ENCODE measurements around the gene RSPO3.

Gene RSPO3

GRCh38 chr6:127192911-127193541, 74.6 kb downstream of the RSPO3 start:
- no peak for TF ChIP-seq GATA2 (IDR thresholded peaks at IDR 0.05; ENCODE audit: low read depth, low read length)
- no peak for TF ChIP-seq GATA3 (IDR thresholded peaks at IDR 0.05; ENCODE audit: low read depth, low read length)

DNA sequence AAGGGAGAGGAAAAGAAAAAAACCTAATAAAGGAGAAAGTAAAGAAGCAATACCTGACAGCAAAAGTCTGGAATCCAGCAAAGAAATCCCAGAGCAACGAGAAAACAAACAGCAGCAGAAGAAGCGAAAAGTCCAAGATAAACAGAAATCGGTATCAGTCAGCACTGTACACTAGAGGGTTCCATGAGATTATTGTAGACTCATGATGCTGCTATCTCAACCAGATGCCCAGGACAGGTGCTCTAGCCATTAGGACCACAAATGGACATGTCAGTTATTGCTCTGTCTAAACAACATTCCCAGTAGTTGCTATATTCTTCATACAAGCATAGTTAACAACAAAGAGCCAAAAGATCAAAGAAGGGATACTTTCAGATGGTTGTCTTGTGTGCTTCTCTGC, 77.4 kb downstream of the RSPO3 start:
- TF ChIP-seq GATA3 (IDR thresholded peaks at IDR 0.05; ENCODE audit: low read depth, low read length) (no peak), GATA2 (IDR thresholded peaks at IDR 0.05; ENCODE audit: low read depth, low read length) (no peak)

- TF ChIP-seq GATA2 (IDR thresholded peaks at IDR 0.05; ENCODE audit: low read depth, low read length) (no peak), GATA3 (IDR thresholded peaks at IDR 0.05; ENCODE audit: low read depth, low read length) (no peak)
Measured at GRCh38 chr6:127198549-127198948, 80.1 kb downstream of the RSPO3 start.

DNA sequence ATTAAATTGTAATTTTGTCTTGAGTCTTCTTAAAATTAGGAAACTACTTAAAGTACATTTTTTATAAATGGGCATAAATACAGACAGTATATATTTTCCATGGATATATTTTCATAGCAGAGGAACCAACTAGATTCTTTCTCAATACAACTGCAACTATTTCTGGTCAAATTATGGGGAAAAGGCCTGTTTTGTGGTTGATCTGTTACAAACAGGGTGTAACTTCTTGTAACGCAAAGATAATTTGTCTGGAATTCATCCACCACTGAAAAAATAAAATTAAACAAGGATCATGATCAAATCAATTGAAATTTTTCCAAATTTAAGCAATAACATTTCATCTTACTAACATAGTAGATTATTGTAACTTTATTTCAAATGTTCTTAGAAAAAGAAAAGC, 81.0 kb downstream of the RSPO3 start:
- no peak for TF ChIP-seq GATA2 (IDR thresholded peaks at IDR 0.05; ENCODE audit: low read depth, low read length)
- TF ChIP-seq GATA3 (IDR thresholded peaks at IDR 0.05; ENCODE audit: low read depth, low read length), result no peak

- TF ChIP-seq GATA2 (IDR thresholded peaks at IDR 0.05; ENCODE audit: low read depth, low read length) (no peak), GATA3 (IDR thresholded peaks at IDR 0.05; ENCODE audit: low read depth, low read length) (no peak)
Measured at GRCh38 chr6:127200114-127200513, 81.6 kb downstream of the RSPO3 start.

DNA sequence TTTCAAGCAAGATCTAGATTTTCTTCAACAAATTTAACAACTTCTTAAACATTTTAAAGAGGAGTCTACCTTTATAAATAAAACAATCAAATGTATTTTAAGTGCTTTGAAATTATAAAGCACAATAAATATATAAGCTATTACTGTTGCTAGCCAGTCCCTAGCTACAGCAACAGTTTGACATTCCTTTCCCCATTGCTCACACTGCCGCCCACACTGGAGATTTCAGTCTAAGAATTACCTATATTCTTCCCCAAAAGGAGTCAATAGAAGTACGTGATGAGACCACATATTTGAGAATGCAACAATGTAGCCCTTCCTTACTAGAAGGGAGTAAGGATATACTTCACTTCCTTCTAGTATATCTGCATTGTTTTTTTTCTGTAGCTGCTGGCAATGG, 82.8 kb downstream of the RSPO3 start:
- TF ChIP-seq GATA3 (IDR thresholded peaks at IDR 0.05; ENCODE audit: low read depth, low read length), result no peak
- no peak for TF ChIP-seq GATA2 (IDR thresholded peaks at IDR 0.05; ENCODE audit: low read depth, low read length)

DNA sequence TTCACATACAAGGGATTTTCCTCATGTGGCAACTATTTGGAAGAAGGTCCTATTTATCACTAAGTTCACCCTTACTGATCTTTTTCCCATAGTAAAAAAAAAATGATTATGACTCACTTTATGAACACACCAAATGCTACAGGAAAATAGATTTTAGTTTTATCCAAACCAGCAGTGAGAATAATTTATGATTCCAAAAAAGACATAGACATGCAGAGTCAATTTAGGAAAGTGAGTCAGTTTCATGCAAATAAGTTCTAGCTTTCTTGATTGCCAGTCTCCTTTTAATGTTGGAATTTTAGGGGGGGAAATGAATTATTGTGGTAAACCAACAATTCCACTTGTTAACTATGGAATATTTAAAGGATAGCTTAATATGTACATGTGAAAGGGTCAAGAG, 84.2 kb downstream of the RSPO3 start:
- TF ChIP-seq GATA3 (IDR thresholded peaks at IDR 0.05; ENCODE audit: low read depth, low read length) (no peak), GATA2 (IDR thresholded peaks at IDR 0.05; ENCODE audit: low read depth, low read length) (no peak)

GRCh38 chr6:127204281-127204680, 85.8 kb downstream of the RSPO3 start:
- TF ChIP-seq GATA3 (IDR thresholded peaks at IDR 0.05; ENCODE audit: low read depth, low read length) (no peak), GATA2 (IDR thresholded peaks at IDR 0.05; ENCODE audit: low read depth, low read length) (no peak)

- TF ChIP-seq GATA3 (IDR thresholded peaks at IDR 0.05; ENCODE audit: low read depth, low read length) (no peak), GATA2 (IDR thresholded peaks at IDR 0.05; ENCODE audit: low read depth, low read length) (no peak)
Measured at GRCh38 chr6:127205036-127205435, 86.6 kb downstream of the RSPO3 start.

DNA sequence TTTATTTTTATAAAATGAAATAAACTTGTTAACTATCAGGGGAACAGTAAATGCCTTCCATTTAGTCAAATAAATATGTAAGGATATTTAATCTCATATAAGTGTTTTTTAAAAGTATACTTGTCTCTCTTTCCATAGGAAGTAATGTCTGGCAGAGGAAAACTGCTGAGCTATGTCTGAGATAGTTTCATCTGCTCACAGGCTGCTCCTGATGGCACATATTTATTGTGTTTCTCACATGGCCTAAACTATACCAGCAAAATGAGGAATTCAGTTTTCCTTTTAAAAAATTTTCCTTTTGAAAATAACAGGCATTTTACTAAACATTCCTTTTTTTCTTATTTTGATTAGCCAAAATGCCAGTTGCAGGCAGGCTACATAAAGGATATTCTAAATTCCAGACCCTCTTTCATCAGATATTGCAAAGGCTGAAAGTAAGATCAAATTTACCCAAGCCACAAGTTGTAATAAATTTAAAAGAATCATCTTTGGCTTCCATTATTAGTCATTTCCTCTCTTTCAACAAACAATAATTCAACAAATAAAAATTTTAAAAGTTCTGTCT, 88.1 kb downstream of the RSPO3 start:
- no peak for TF ChIP-seq GATA3 (IDR thresholded peaks at IDR 0.05; ENCODE audit: low read depth, low read length)
- no peak for TF ChIP-seq GATA2 (IDR thresholded peaks at IDR 0.05; ENCODE audit: low read depth, low read length)

- TF ChIP-seq GATA2 (IDR thresholded peaks at IDR 0.05; ENCODE audit: low read depth, low read length) (no peak), GATA3 (IDR thresholded peaks at IDR 0.05; ENCODE audit: low read depth, low read length) (no peak)
Measured at GRCh38 chr6:127207591-127208120, 89.2 kb downstream of the RSPO3 start.

GRCh38 chr6:127210725-127211124, 92.3 kb downstream of the RSPO3 start:
- TF ChIP-seq GATA2 (IDR thresholded peaks at IDR 0.05; ENCODE audit: low read depth, low read length) (no peak), GATA3 (IDR thresholded peaks at IDR 0.05; ENCODE audit: low read depth, low read length) (no peak)

GRCh38 chr6:127212376-127212775, 93.9 kb downstream of the RSPO3 start:
- TF ChIP-seq GATA2 (IDR thresholded peaks at IDR 0.05; ENCODE audit: low read depth, low read length), result no peak
- TF ChIP-seq GATA3 (IDR thresholded peaks at IDR 0.05; ENCODE audit: low read depth, low read length), result no peak

- TF ChIP-seq GATA2 (IDR thresholded peaks at IDR 0.05; ENCODE audit: low read depth, low read length), result no peak
- no peak for TF ChIP-seq GATA3 (IDR thresholded peaks at IDR 0.05; ENCODE audit: low read depth, low read length)
Measured at GRCh38 chr6:127215931-127216330, 97.5 kb downstream of the RSPO3 start.

All from SH-SY5Y (cell line).